Measurements from ENCODE around the gene BRSK2. TPM values are rescaled to one million over a fixed set of nuclear protein-coding genes. Genes with fewer than 3 reads are reported as not detected.

BRSK2 gene
- total RNA-seq, 1 donor from 2014 or later: 2.2 TPM

GRCh38 chr11:1450949-1451710, 61.4 kb downstream of the BRSK2 start:
- no peak for DNase-seq (ENCODE audit: low spot score)

- DNase-seq (ENCODE audit: low spot score): no peak
Observed at GRCh38 chr11:1451781-1452470, 62.2 kb downstream of the BRSK2 start.

- no peak for DNase-seq (ENCODE audit: low spot score)
Observed at GRCh38 chr11:1452744-1453143, 63.0 kb downstream of the BRSK2 start.

- DNase-seq (ENCODE audit: low spot score): no peak
Observed at GRCh38 chr11:1453611-1454034, 63.9 kb downstream of the BRSK2 start.

GRCh38 chr11:1454576-1454975, 64.8 kb downstream of the BRSK2 start:
- no peak for DNase-seq (ENCODE audit: low spot score)

GRCh38 chr11:1455032-1455762, 65.5 kb downstream of the BRSK2 start:
- no peak for DNase-seq (ENCODE audit: low spot score)

GRCh38 chr11:1455763-1456060, 66.0 kb downstream of the BRSK2 start:
- no peak for DNase-seq (ENCODE audit: low spot score)

GRCh38 chr11:1456176-1456575, 66.4 kb downstream of the BRSK2 start:
- DNase-seq (ENCODE audit: low spot score): no peak

GRCh38 chr11:1456596-1457325, 67.0 kb downstream of the BRSK2 start:
- DNase-seq (ENCODE audit: low spot score): no peak

GRCh38 chr11:1457326-1457680, 67.6 kb downstream of the BRSK2 start:
- no peak for DNase-seq (ENCODE audit: low spot score)

GRCh38 chr11:1457856-1458255, 68.1 kb downstream of the BRSK2 start:
- no peak for DNase-seq (ENCODE audit: low spot score)

- DNase-seq (ENCODE audit: low spot score): peak; percentile 78
Observed at GRCh38 chr11:1458340-1459218, 68.8 kb downstream of the BRSK2 start.

GRCh38 chr11:1459219-1459575, 69.5 kb downstream of the BRSK2 start:
- no peak for DNase-seq (ENCODE audit: low spot score)

GRCh38 chr11:1459764-1460395, 70.1 kb downstream of the BRSK2 start:
- no peak for DNase-seq (ENCODE audit: low spot score)

GRCh38 chr11:1460396-1460985, 70.8 kb downstream of the BRSK2 start:
- no peak for DNase-seq (ENCODE audit: low spot score)

GRCh38 chr11:1460986-1461825, 71.5 kb downstream of the BRSK2 start:
- DNase-seq (ENCODE audit: low spot score): no peak

- DNase-seq (ENCODE audit: low spot score): no peak
Observed at GRCh38 chr11:1461826-1462697, 72.3 kb downstream of the BRSK2 start.

- DNase-seq (ENCODE audit: low spot score): no peak
Observed at GRCh38 chr11:1462698-1462975, 72.9 kb downstream of the BRSK2 start.

GRCh38 chr11:1463056-1463455, 73.3 kb downstream of the BRSK2 start:
- no peak for DNase-seq (ENCODE audit: low spot score)

Data from umbilical cord (tissue), 2 donors.